Tibial nerve (tissue), 4 donors: Measurements from ENCODE around the gene CDK6. TPM values are rescaled to one million over a fixed set of nuclear protein-coding genes. Genes with fewer than 3 reads are reported as not detected.

ENCODE experiments used
- DNase-seq, 2 donors: peaks; one replicate each; pipeline ENCODE4 v3.0.0-alpha.2; 2019; ENCODE audit warnings: low spot score in 2 of 2
- H3K27ac ChIP-seq, 4 donors: fragments of 200-600 bp; sonication (generic) in 3 of 4; one replicate each; pipeline ENCODE4 v1.5.1; 2017 to 2019; ENCODE audit warnings: mild to moderate bottlenecking in 1 of 4
- H3K27me3 ChIP-seq, 2 donors: fragments of 200-600 bp; sonication (generic) in 1 of 2; one replicate each; pipeline versions ENCODE4 v1.5.1 to v1.6.0; 2017 to 2019
- H3K36me3 ChIP-seq, 3 donors: fragments of 200-600 bp; sonication (generic); one replicate each; pipeline ENCODE4 v1.5.1; 2018 to 2019
- H3K4me1 ChIP-seq, 4 donors: fragments of 200-600 bp; sonication (generic) in 3 of 4; one replicate each; pipeline ENCODE4 v1.5.1; 2017 to 2019
- H3K4me3 ChIP-seq, 4 donors: fragments of 200-600 bp; sonication (generic) in 3 of 4; one replicate each; pipeline ENCODE4 v1.5.1; 2017 to 2019; ENCODE audit warnings: mild to moderate bottlenecking in 1 of 4, moderate library complexity in 1 of 4
- H3K9me3 ChIP-seq, 4 donors: fragments of 200-600 bp; sonication (generic) in 3 of 4; one replicate each; pipeline ENCODE4 v1.5.1; 2017 to 2019
- EP300 ChIP-seq, 2 donors: sonication (generic); formaldehyde crosslinking; IDR thresholded peaks; one replicate each; pipeline ENCODE4 v1.6.1; 2017; ENCODE audit warnings: antibody characterized with exemption in 2 of 2, mild to moderate bottlenecking in 1 of 2
- POLR2A ChIP-seq, 2 donors: fragments of 450-650 bp; IDR thresholded peaks; one replicate each; pipeline ENCODE4 v1.6.1; 2017; ENCODE audit warnings: antibody characterized with exemption in 2 of 2, mild to moderate bottlenecking in 2 of 2, moderate library complexity in 2 of 2
- WGBS, 2 donors: methylation state at CpG; one replicate each; pipeline ENCODE4 v1.1.5; 2018; 5-methylcytosine and 5-hydroxymethylcytosine counted together
- total RNA-seq, 4 donors: library from RNA; depleted of rRNA; stranded (reverse); fragments of >200 nt; gene quantifications; one replicate each; pipeline ENCODE4 v1.1.0, GENCODE V29; 2016
- TF ChIP-seq, protein P1 (sequence below), 5 experiments: fragments of 200-600 bp in 3 of 5; fragments of 450-650 bp in 2 of 5; sonication (generic) in 3 of 5; IDR thresholded peaks; one replicate each; pipeline ENCODE4 v1.5.1; 2016 to 2019; ENCODE audit warnings: antibody characterized with exemption in 5 of 5, mild to moderate bottlenecking in 3 of 5, moderate library complexity in 2 of 5

Gene CDK6
- total RNA-seq, 4 donors from 2014 or later, result 14.4 to 45.4 (median 26.6) TPM

DNA sequence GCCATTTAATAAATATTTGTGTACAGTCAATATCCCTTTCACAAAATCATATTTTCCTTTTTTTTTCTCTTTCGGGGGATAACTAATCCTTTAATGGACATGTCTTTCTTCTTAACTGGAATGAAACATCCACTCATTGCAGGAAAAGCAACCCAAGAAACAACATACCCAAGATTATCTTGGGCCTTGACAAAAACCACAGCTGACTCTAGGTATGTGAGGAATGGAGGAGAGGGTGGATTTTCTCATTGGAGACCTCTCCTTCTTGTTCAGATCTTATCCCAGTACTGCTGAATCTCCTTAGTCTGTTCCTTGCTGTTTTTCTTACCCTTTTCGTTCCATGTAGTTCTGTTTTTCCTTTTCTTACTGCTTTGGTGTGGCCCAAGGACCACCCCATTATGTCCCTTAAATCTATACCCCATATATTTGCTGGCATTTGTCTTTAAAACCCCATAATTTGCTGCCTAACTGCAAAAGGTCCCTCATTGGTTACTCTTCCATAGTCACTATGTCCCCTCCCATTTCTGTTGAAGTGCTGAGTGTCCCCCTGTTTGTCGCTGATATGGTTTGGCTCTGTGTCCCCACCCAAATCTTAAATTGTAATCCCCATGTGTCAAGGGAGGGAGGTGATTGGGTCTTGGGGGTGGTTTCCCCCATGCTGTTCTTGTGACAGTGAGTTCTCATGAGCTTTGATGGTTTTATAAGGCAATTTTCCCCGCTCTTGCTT lies 6.8 kb upstream of the CDK6 start:
- no peak overlapping the region for H3K27ac ChIP-seq
- WGBS, 2 donors, result 92 to 93% methylated on average over 4 of the region's 4 CpGs
- TF ChIP-seq, protein P1, sequence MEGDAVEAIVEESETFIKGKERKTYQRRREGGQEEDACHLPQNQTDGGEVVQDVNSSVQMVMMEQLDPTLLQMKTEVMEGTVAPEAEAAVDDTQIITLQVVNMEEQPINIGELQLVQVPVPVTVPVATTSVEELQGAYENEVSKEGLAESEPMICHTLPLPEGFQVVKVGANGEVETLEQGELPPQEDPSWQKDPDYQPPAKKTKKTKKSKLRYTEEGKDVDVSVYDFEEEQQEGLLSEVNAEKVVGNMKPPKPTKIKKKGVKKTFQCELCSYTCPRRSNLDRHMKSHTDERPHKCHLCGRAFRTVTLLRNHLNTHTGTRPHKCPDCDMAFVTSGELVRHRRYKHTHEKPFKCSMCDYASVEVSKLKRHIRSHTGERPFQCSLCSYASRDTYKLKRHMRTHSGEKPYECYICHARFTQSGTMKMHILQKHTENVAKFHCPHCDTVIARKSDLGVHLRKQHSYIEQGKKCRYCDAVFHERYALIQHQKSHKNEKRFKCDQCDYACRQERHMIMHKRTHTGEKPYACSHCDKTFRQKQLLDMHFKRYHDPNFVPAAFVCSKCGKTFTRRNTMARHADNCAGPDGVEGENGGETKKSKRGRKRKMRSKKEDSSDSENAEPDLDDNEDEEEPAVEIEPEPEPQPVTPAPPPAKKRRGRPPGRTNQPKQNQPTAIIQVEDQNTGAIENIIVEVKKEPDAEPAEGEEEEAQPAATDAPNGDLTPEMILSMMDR (IDR thresholded peaks at IDR 0.05), result no peak
- TF ChIP-seq POLR2A (IDR thresholded peaks at IDR 0.05) (no peak), EP300 (IDR thresholded peaks at IDR 0.05) (no peak)
- H3K36me3 ChIP-seq, result no peaks in the 10 kb centered on the region
- H3K27me3 ChIP-seq, result no peaks in the 10 kb centered on the region
- H3K4me1 ChIP-seq, result no peaks in the 10 kb centered on the region
- no peaks in the 10 kb centered on the region for H3K9me3 ChIP-seq
- DNase-seq, result no peak
- no peak overlapping the region for H3K4me3 ChIP-seq

DNA sequence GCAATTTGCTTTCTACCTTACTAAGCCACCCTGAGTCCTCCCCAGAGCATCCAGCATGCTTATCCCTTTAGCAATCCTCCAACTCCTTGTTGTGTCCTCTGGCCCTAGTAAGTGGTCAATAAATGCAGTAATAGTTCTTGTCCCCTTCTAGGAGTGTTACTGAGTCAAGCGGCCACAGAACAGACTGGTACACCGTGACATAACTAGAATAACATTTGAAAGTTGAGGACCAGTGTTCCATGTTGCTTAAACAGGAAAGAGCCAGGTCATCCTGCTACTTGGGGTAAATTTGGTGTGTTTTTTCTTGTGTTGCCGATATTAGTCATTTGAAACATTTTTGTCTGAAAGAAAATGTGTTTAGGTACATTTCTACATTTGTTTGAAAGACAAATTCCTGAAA lies 4.8 kb upstream of the CDK6 start:
- Histone ChIP-seq H3K4me3 (no peak overlapping the region), H3K27me3 (no peaks in the 10 kb centered on the region), H3K27ac (no peak overlapping the region), H3K36me3 (no peaks in the 10 kb centered on the region), H3K4me1 (peaks cover 0 to 9% (median 0%) of the 10 kb centered on the region in 4 donors), H3K9me3 (no peaks in the 10 kb centered on the region)
- TF ChIP-seq POLR2A (IDR thresholded peaks at IDR 0.05), result no peak
- TF ChIP-seq, protein P1 (IDR thresholded peaks at IDR 0.05), result no peak
- TF ChIP-seq EP300 (IDR thresholded peaks at IDR 0.05), result no peak
- 83 to 87% methylated on average over 3 of the region's 3 CpGs for WGBS, 2 donors
- DNase-seq, result no peak

DNA sequence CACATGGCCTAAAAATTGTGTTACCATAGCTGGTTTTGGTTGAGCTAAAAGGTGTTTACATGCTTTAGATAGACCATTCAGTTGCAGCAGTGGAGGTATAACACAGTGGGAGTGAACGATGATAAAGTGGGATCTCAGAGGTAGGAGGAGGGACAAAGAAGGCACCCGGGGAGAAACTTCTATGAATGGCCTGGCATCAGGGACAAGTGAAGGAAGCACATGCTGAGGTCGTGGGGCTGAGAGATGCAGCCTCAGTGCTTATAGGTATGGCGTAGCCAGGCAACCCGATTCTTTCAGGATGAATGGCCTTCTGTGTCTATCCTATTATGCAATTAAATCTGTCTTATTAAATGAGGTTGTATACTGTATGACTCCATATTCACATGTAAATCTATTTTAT lies 3.9 kb upstream of the CDK6 start:
- H3K27me3 ChIP-seq, result no peaks in the 10 kb centered on the region
- TF ChIP-seq EP300 (IDR thresholded peaks at IDR 0.05) (no peak), POLR2A (IDR thresholded peaks at IDR 0.05) (no peak)
- TF ChIP-seq, protein P1 (IDR thresholded peaks at IDR 0.05), result no peak
- H3K27ac ChIP-seq, result no peak overlapping the region
- no peak for DNase-seq
- H3K4me3 ChIP-seq, result no peak overlapping the region
- peaks cover 0 to 9% (median 0%) of the 10 kb centered on the region in 4 donors for H3K4me1 ChIP-seq
- H3K9me3 ChIP-seq, result no peaks in the 10 kb centered on the region
- H3K36me3 ChIP-seq, result no peaks in the 10 kb centered on the region
- WGBS, 2 donors, result 55 to 65% methylated on average over 5 of the region's 5 CpGs

DNA sequence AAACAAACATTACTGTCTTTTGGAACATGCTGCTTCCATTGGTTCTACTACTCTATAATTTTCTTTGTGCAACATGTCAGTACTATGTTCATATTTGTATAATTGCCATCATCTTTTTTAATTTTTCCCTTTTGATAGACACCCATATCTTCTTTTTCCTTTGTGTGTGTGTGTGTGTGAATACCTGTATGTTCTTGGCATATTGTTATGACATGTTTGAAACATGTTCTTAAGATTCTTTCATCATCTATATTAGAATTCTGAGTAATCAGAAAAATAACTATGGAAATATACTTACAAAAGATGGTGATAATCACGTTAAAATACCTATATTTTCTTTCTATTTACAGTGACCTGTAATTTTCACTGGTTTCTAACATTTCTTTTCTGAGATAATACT lies 3.5 kb upstream of the CDK6 start:
- no peak overlapping the region for H3K27ac ChIP-seq
- H3K4me3 ChIP-seq, result no peak overlapping the region
- no peaks in the 10 kb centered on the region for H3K27me3 ChIP-seq
- peaks cover 0 to 9% (median 0%) of the 10 kb centered on the region in 4 donors for H3K4me1 ChIP-seq
- DNase-seq, result no peak
- no peaks in the 10 kb centered on the region for H3K9me3 ChIP-seq
- 86 to 93% methylated on average over 1 of the region's 1 CpG for WGBS, 2 donors
- no peak for TF ChIP-seq EP300 (IDR thresholded peaks at IDR 0.05)
- TF ChIP-seq, protein P1 (IDR thresholded peaks at IDR 0.05), result no peak
- no peak for TF ChIP-seq POLR2A (IDR thresholded peaks at IDR 0.05)
- H3K36me3 ChIP-seq, result no peaks in the 10 kb centered on the region

DNA sequence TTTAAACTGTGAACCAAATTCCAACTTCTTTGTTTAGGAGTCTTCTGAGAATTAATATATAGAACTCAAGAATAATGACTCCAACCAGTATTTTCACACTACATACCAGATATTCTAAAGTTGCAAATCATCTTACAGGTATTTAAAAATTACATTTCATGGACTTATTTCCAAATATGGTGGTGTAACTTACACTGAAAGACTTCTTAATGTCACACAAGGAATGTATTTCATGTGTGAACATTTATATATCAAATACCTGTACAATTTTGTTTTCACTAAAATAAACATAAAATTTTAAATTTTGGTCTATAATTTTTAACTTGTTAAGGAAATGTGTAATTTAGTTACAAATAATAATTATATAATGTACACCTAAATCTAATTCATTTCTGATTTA lies 2.6 kb upstream of the CDK6 start:
- Histone ChIP-seq H3K27me3 (no peaks in the 10 kb centered on the region), H3K4me3 (no peak overlapping the region)
- no peak for TF ChIP-seq EP300 (IDR thresholded peaks at IDR 0.05)
- no peak for TF ChIP-seq POLR2A (IDR thresholded peaks at IDR 0.05)
- TF ChIP-seq, protein P1 (IDR thresholded peaks at IDR 0.05), result no peak

More for the DNA sequence above, 2.6 kb upstream of the CDK6 start:
- DNase-seq, result no peak
- Histone ChIP-seq H3K4me1 (peaks cover 0 to 9% (median 0%) of the 10 kb centered on the region in 4 donors), H3K36me3 (no peaks in the 10 kb centered on the region), H3K27ac (no peak overlapping the region), H3K9me3 (no peaks in the 10 kb centered on the region)
